Gastrocnemius medialis (tissue), 4 donors: ENCODE results near the gene CNFN.

Experiments used
- CTCF ChIP-seq, 5 experiments: fragments of 450-650 bp in 3 of 5; fragments of 200-600 bp in 2 of 5; sonication (generic) in 2 of 5; IDR thresholded peaks in 4 of 5; conservative IDR thresholded peaks in 1 of 5; 1 replicate in 4 of 5; 2 replicates in 1 of 5; pipeline ENCODE4 v1.5.1; 2016 to 2019; ENCODE audit warnings: antibody characterized with exemption in 5 of 5, mild to moderate bottlenecking in 3 of 5, moderate library complexity in 3 of 5
- POLR2A ChIP-seq, 2 donors: fragments of 450-650 bp; IDR thresholded peaks; one replicate each; pipeline ENCODE4 v1.6.1; 2017; ENCODE audit warnings: antibody characterized with exemption in 2 of 2, mild to moderate bottlenecking in 2 of 2, moderate library complexity in 2 of 2

DNA sequence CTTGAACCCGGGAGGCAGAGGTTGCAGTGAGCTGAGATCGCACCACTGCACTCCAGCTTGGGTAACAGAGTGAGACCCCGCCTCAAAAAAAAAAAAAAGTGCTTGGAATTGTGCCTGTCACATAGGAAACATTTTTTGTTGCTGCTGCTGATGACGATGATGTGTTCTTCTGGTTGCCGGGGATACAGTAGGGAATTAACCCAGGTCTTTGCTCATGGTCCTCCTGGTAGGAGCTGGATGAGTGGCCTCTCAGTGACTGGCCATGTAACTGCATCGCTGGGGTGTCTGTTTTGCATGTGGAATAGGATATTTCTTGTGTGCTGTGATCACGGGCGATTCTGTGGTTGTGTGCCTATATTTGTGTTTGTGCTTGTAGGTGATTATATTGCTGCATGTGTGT, 4.7 kb upstream of the CNFN start:
- no peak for TF ChIP-seq CTCF (IDR thresholded peaks at IDR 0.05 in 4 of 5, conservative IDR thresholded peaks at IDR 0.05 in 1 of 5)
- TF ChIP-seq POLR2A (IDR thresholded peaks at IDR 0.05), result no peak
